K562 (cell line): Measurements from ENCODE around the gene PIP4K2C. TPM values are rescaled to one million over a fixed set of nuclear protein-coding genes. Genes with fewer than 3 reads are reported as not detected.
A peak's percentile ranks its signal among the peaks of the same experiment; 100 is the strongest.

Experiments used
- DMBX1 ChIP-seq: fragments of 250-450 bp; sonication (Bioruptor Pico); IDR thresholded peaks from 2 replicates; pipeline ENCODE4 v1.8.0; 2022; ENCODE audit warnings: inconsistent platforms, mild to moderate bottlenecking, moderate library complexity, borderline replicate concordance
- EP400 ChIP-seq: fragments of 450-650 bp; IDR thresholded peaks from 2 replicates; pipeline ENCODE4 v1.6.1; 2017; ENCODE audit warnings: antibody characterized with exemption, mild to moderate bottlenecking, moderate library complexity
- FOXK2 ChIP-seq, 2 experiments: fragments of 450-650 bp; IDR thresholded peaks in 1 of 2; conservative IDR thresholded peaks in 1 of 2; 2 replicates each; pipeline ENCODE4 v1.6.1; 2016; ENCODE audit warnings: low read depth in 2 of 2, mild to moderate bottlenecking in 1 of 2
- MECOM ChIP-seq: fragments of 250-450 bp; sonication (Bioruptor Pico); IDR thresholded peaks from 2 replicates; pipeline ENCODE4 v1.8.0; 2022; ENCODE audit warnings: inconsistent platforms
- SMAD4 ChIP-seq: fragments of 250-450 bp; sonication (Bioruptor Pico); conservative IDR thresholded peaks from 2 replicates; pipeline ENCODE4 v1.8.0; 2021; ENCODE audit warnings: inconsistent platforms, mild to moderate bottlenecking, moderate library complexity
- TCFL5 ChIP-seq: fragments of 250-450 bp; sonication (Bioruptor Pico); conservative IDR thresholded peaks from 2 replicates; pipeline ENCODE4 v1.6.1; 2021; ENCODE audit warnings: mild to moderate bottlenecking, moderate library complexity, matching md5 sums
- ZNF584 ChIP-seq: fragments of 200-800 bp; sonication (Bioruptor generic); IDR thresholded peaks from 2 replicates; pipeline ENCODE4 v1.6.1; 2016; ENCODE audit warnings: low read depth, mild to moderate bottlenecking, missing genetic modification characterization, missing compliant biosample characterization
- polyA plus RNA-seq, 8 experiments: library from polyadenylated mRNA; depleted of rRNA in 4 of 8; stranded (reverse) in 5 of 8; unstranded in 3 of 8; fragments of >200 nt; fragmentation: Nextera tagmentation in 2 of 8; fragmentation: Illumina TruSeq in 1 of 8; extraction: Ambion mirVana in 2 of 8; extraction: Trizol in 1 of 8; gene quantifications; 2 replicates each; pipeline versions ENCODE4 v1.2.1 to v1.2.3, GENCODE V29; 2011 to 2014; ENCODE audit warnings: inconsistent platforms in 1 of 8, missing spikeins in 1 of 8
- total RNA-seq, 7 experiments: library from RNA; depleted of rRNA in 6 of 7; stranded (reverse); fragments of >200 nt in 6 of 7; fragmentation: Illumina TruSeq in 2 of 7; extraction: Trizol in 2 of 7; gene quantifications; 2 replicates each; pipeline versions ENCODE4 v1.2.1 to v1.2.3, GENCODE V29; 2011 to 2021; ENCODE audit warnings: low replicate concordance in 1 of 7
- TF ChIP-seq, protein P1 (sequence below), 2 experiments: fragments of 450-650 bp; formaldehyde crosslinking in 1 of 2; IDR thresholded peaks; 2 replicates each; pipeline versions ENCODE4 v1.4.0 to v1.6.1; 2014 to 2020; ENCODE audit warnings: mild to moderate bottlenecking in 2 of 2, borderline replicate concordance in 1 of 2, low read depth in 1 of 2
- TF ChIP-seq, protein P2 (sequence below), 2 experiments: IDR thresholded peaks; 2 replicates each; pipeline ENCODE4 v1.6.1; 2011; ENCODE audit warnings: borderline replicate concordance in 1 of 2, control low read depth in 1 of 2, low read depth in 1 of 2, low read length in 1 of 2, mild to moderate bottlenecking in 1 of 2, mixed read lengths in 1 of 2, moderate library complexity in 1 of 2; ENCODE audit not compliant: insufficient read depth in 1 of 2, insufficient read length in 1 of 2, poor library complexity in 1 of 2, severe bottlenecking in 1 of 2; ENCODE audit errors: extremely low read depth in 1 of 2
- TF ChIP-seq, protein P3 (sequence below): sonication (generic); formaldehyde crosslinking; IDR thresholded peaks from 2 replicates; pipeline ENCODE4 v1.8.0; 2023; ENCODE audit warnings: mild to moderate bottlenecking, missing genetic modification reagents
- TF ChIP-seq, protein P4 (sequence below), 2 experiments: fragments of 450-650 bp; IDR thresholded peaks; 2 replicates each; pipeline ENCODE4 v1.6.1; 2016

PIP4K2C gene
- total and polyA plus RNA-seq, 9 of the 15 experiments (the other 6 are each of a cell fraction or from before 2014, with no cell fraction given): 9.0 to 41.4 (median 18.3) TPM

DNA sequence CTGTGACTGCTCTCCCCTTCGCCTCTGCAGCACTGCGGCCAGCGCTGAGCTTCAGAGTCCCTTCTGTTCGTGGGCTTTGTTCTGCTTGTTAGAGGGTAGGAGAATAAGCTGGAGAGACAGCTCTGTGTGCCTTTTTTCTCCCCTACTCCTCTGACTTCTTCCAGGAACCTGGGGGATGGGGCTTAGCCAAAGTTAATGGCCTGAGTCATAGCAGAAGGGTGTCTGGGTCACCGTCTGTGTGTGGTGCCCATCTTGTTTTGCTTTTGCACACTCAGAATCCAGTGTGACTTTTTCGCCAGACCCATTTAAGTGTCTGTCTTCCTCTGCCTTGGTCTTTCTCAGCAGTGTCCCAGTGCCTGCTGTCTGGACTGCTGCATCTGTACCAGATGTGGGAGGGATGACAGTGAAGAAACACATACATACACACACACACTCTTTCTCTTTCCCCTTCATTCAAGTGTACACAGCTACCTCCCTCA is 38.1 kb upstream of the PIP4K2C start (continued):
- TF ChIP-seq MECOM (CRISPR knock-in tag): no peak
- TF ChIP-seq, protein P1, sequence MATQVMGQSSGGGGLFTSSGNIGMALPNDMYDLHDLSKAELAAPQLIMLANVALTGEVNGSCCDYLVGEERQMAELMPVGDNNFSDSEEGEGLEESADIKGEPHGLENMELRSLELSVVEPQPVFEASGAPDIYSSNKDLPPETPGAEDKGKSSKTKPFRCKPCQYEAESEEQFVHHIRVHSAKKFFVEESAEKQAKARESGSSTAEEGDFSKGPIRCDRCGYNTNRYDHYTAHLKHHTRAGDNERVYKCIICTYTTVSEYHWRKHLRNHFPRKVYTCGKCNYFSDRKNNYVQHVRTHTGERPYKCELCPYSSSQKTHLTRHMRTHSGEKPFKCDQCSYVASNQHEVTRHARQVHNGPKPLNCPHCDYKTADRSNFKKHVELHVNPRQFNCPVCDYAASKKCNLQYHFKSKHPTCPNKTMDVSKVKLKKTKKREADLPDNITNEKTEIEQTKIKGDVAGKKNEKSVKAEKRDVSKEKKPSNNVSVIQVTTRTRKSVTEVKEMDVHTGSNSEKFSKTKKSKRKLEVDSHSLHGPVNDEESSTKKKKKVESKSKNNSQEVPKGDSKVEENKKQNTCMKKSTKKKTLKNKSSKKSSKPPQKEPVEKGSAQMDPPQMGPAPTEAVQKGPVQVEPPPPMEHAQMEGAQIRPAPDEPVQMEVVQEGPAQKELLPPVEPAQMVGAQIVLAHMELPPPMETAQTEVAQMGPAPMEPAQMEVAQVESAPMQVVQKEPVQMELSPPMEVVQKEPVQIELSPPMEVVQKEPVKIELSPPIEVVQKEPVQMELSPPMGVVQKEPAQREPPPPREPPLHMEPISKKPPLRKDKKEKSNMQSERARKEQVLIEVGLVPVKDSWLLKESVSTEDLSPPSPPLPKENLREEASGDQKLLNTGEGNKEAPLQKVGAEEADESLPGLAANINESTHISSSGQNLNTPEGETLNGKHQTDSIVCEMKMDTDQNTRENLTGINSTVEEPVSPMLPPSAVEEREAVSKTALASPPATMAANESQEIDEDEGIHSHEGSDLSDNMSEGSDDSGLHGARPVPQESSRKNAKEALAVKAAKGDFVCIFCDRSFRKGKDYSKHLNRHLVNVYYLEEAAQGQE (IDR thresholded peaks at IDR 0.05; ENCODE audit: borderline replicate concordance): peak; percentile 8; the same call in 1 of the 2 replicates
- TF ChIP-seq, protein P1 (CRISPR knock-in tag; IDR thresholded peaks at IDR 0.05; ENCODE audit: low read depth): no peak
- TF ChIP-seq, protein P2, sequence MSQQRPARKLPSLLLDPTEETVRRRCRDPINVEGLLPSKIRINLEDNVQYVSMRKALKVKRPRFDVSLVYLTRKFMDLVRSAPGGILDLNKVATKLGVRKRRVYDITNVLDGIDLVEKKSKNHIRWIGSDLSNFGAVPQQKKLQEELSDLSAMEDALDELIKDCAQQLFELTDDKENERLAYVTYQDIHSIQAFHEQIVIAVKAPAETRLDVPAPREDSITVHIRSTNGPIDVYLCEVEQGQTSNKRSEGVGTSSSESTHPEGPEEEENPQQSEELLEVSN (IDR thresholded peaks at IDR 0.05; ENCODE audit: borderline replicate concordance in 1 of 2, extremely low read depth in 1 of 2, insufficient read depth in 1 of 2, insufficient read length in 1 of 2, low read depth in 1 of 2, low read length in 1 of 2, poor library complexity in 1 of 2, severe bottlenecking in 1 of 2): no peak
- TF ChIP-seq, protein P3, sequence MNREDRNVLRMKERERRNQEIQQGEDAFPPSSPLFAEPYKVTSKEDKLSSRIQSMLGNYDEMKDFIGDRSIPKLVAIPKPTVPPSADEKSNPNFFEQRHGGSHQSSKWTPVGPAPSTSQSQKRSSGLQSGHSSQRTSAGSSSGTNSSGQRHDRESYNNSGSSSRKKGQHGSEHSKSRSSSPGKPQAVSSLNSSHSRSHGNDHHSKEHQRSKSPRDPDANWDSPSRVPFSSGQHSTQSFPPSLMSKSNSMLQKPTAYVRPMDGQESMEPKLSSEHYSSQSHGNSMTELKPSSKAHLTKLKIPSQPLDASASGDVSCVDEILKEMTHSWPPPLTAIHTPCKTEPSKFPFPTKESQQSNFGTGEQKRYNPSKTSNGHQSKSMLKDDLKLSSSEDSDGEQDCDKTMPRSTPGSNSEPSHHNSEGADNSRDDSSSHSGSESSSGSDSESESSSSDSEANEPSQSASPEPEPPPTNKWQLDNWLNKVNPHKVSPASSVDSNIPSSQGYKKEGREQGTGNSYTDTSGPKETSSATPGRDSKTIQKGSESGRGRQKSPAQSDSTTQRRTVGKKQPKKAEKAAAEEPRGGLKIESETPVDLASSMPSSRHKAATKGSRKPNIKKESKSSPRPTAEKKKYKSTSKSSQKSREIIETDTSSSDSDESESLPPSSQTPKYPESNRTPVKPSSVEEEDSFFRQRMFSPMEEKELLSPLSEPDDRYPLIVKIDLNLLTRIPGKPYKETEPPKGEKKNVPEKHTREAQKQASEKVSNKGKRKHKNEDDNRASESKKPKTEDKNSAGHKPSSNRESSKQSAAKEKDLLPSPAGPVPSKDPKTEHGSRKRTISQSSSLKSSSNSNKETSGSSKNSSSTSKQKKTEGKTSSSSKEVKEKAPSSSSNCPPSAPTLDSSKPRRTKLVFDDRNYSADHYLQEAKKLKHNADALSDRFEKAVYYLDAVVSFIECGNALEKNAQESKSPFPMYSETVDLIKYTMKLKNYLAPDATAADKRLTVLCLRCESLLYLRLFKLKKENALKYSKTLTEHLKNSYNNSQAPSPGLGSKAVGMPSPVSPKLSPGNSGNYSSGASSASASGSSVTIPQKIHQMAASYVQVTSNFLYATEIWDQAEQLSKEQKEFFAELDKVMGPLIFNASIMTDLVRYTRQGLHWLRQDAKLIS (CRISPR knock-in tag): 0 out of 2 replicates have a peak, but pooled peaks have one; percentile 39
- no peak for TF ChIP-seq TCFL5 (CRISPR knock-in tag)
- TF ChIP-seq, protein P4, sequence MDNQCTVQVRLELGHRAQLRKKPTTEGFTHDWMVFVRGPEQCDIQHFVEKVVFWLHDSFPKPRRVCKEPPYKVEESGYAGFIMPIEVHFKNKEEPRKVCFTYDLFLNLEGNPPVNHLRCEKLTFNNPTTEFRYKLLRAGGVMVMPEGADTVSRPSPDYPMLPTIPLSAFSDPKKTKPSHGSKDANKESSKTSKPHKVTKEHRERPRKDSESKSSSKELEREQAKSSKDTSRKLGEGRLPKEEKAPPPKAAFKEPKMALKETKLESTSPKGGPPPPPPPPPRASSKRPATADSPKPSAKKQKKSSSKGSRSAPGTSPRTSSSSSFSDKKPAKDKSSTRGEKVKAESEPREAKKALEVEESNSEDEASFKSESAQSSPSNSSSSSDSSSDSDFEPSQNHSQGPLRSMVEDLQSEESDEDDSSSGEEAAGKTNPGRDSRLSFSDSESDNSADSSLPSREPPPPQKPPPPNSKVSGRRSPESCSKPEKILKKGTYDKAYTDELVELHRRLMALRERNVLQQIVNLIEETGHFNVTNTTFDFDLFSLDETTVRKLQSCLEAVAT (IDR thresholded peaks at IDR 0.05): no peak
- peak; percentile 21 for TF ChIP-seq EP400
- TF ChIP-seq SMAD4 (CRISPR knock-in tag): peak; percentile 73
- no peak for TF ChIP-seq ZNF584 (CRISPR knock-in tag)
- peak; percentile 53; the same call in 1 of the 2 replicates for TF ChIP-seq DMBX1 (CRISPR knock-in tag)
- peak in 1 of 2 experiments; percentile 59; a peak in 2 of 4 replicates for TF ChIP-seq FOXK2 (conservative IDR thresholded peaks at IDR 0.05 in 1 of 2, IDR thresholded peaks at IDR 0.05 in 1 of 2; ENCODE audit: low read depth in 2 of 2)
